SU-DHL-6 (cell line): ENCODE data around the gene OXA1L.

ENCODE experiments used
- CTCF ChIP-seq: fragments of 200-600 bp; sonication (generic); IDR thresholded peaks from one replicate; pipeline ENCODE4 v1.5.1; 2017; ENCODE audit warnings: antibody characterized with exemption, mild to moderate bottlenecking, low read length, moderate library complexity; ENCODE audit not compliant: insufficient read depth, poor library complexity, severe bottlenecking
- EZH2phosphoT487 ChIP-seq: fragments of 200-600 bp; sonication (generic), shearing (Covaris generic); conservative IDR thresholded peaks from 2 replicates; pipeline ENCODE4 v1.6.1; 2018; ENCODE audit warnings: mild to moderate bottlenecking, antibody characterized with exemption, low read length, moderate library complexity, mixed read lengths

GRCh38 chr14:22791301-22791700, 24.8 kb downstream of the OXA1L start:
- TF ChIP-seq CTCF, result no peak
- no peak for TF ChIP-seq EZH2phosphoT487
